Heart left ventricle (tissue), 13 donors: ENCODE results near the gene KIAA0753.

Experiments used
- POLR2A ChIP-seq, 2 donors: fragments of 450-650 bp; IDR thresholded peaks; one replicate each; pipeline ENCODE4 v1.6.1; 2017; ENCODE audit warnings: antibody characterized with exemption in 2 of 2, mild to moderate bottlenecking in 2 of 2, moderate library complexity in 2 of 2
- TF ChIP-seq, protein P1 (sequence below), 12 donors: fragments of 200-600 bp; sonication (generic) in 4 of 12; IDR thresholded peaks; one replicate each; pipeline versions ENCODE4 v1.5.0 to v1.8.0; 2018 to 2022; ENCODE audit warnings: antibody characterized with exemption in 12 of 12, mild to moderate bottlenecking in 5 of 12
- donor health status: ischemic (EF 13 %, LVEDD 7.1; RV severe dilation, severe dysfunction).
- donor health status: DM: no; HTN: yes; CAD: no.
- donor health status: DM: no; HTN: no; CAD: no.
- donor health status: ischemic (EF 25% LVEDD 6.9; RV normal size, moderate dysfunction).
- donor health status: ischemic (EF 25% LVEDD 5.7; RV mildly dilated, moderate dysfunction).
- donor health status: ischemic (EF 35%, LVEDD 5.7; RV mildly dilated, moderate dysfunction).
- donor health status: nonischemic (EF 11% LVEDD 7.7; RV severe dilation, severe dysfunction).
- donor health status: DM: yes; HTN: yes; CAD: no.
- donor health status: PGD.
- donor health status: ischemic (EF 29% LVEDD 5.4; RV normal size, mild dysfunction).
- donor health status: nonischemic (EF 23%, LVEDD 6.1; RV moderate dilation, normal function).

- TF ChIP-seq, protein P1, sequence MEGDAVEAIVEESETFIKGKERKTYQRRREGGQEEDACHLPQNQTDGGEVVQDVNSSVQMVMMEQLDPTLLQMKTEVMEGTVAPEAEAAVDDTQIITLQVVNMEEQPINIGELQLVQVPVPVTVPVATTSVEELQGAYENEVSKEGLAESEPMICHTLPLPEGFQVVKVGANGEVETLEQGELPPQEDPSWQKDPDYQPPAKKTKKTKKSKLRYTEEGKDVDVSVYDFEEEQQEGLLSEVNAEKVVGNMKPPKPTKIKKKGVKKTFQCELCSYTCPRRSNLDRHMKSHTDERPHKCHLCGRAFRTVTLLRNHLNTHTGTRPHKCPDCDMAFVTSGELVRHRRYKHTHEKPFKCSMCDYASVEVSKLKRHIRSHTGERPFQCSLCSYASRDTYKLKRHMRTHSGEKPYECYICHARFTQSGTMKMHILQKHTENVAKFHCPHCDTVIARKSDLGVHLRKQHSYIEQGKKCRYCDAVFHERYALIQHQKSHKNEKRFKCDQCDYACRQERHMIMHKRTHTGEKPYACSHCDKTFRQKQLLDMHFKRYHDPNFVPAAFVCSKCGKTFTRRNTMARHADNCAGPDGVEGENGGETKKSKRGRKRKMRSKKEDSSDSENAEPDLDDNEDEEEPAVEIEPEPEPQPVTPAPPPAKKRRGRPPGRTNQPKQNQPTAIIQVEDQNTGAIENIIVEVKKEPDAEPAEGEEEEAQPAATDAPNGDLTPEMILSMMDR (IDR thresholded peaks at IDR 0.05) = no peak
- no peak for TF ChIP-seq POLR2A (IDR thresholded peaks at IDR 0.05)
Observed at GRCh38 chr17:6536053-6536452, 104.5 kb downstream of the KIAA0753 start.
